Stomach (tissue), 9 donors: ENCODE data around the gene USP6. TPM values are rescaled to one million over a fixed set of nuclear protein-coding genes. Genes with fewer than 3 reads are reported as not detected.
"Not testable (repeated sequence)": the region's sequence is repeated elsewhere in the genome, so short reads cannot be mapped to it uniquely, and the experiment has no call there.

Source experiments
- DNase-seq, 2 donors: peaks; one replicate each; pipeline versions ENCODE4 v3.0.0 to v3.0.0-alpha.2; 2013 to 2019
- H3K27ac ChIP-seq, 5 donors: fragments of 200-600 bp in 4 of 5; sonication (generic) in 4 of 5; one replicate each; pipeline ENCODE4 v1.5.1; 2013 to 2019; ENCODE audit warnings: mild to moderate bottlenecking in 1 of 5, moderate library complexity in 1 of 5
- H3K27me3 ChIP-seq, 3 donors: fragments of 200-600 bp; sonication (generic); one replicate each; pipeline ENCODE4 v1.5.1; 2017 to 2019; ENCODE audit warnings: mixed run types in 1 of 3
- H3K36me3 ChIP-seq, 4 donors: fragments of 200-600 bp; sonication (generic); 1 replicate in 3 of 4; 2 replicates in 1 of 4; pipeline ENCODE4 v1.5.1; 2016 to 2019
- H3K4me1 ChIP-seq, 4 donors: fragments of 200-600 bp; sonication (generic); one replicate each; pipeline ENCODE4 v1.5.1; 2016 to 2019
- H3K4me3 ChIP-seq, 4 donors: fragments of 200-600 bp; sonication (generic) in 3 of 4; one replicate each; pipeline ENCODE4 v1.5.1; 2016 to 2019; ENCODE audit warnings: mild to moderate bottlenecking in 1 of 4
- H3K9me3 ChIP-seq, 4 donors: fragments of 200-600 bp; sonication (generic); one replicate each; pipeline ENCODE4 v1.5.1; 2016 to 2019
- EP300 ChIP-seq: sonication (generic); formaldehyde crosslinking; IDR thresholded peaks from one replicate; pipeline ENCODE4 v1.6.1; 2017; ENCODE audit warnings: antibody characterized with exemption
- POLR2A ChIP-seq, 4 donors: fragments of 450-650 bp; IDR thresholded peaks; one replicate each; pipeline ENCODE4 v1.6.1; 2016; ENCODE audit warnings: antibody characterized with exemption in 4 of 4, control low read depth in 2 of 4, mild to moderate bottlenecking in 1 of 4, moderate library complexity in 1 of 4
- POLR2AphosphoS5 ChIP-seq, 3 donors: sonication (generic); formaldehyde crosslinking; IDR thresholded peaks; one replicate each; pipeline ENCODE4 v1.6.1; 2016; ENCODE audit warnings: antibody characterized with exemption in 3 of 3
- WGBS, 5 donors: extraction: QIAGEN DNeasy Blood & Tissue Kit in 3 of 5; methylation state at CpG; one replicate each; pipeline versions ENCODE4 v1.1.5 to v1.1.7; 2013 to 2018; 5-methylcytosine and 5-hydroxymethylcytosine counted together
- intact Hi-C: fragments of 100-400 bp; cut with DNase I; formaldehyde crosslinking; loops from one replicate; pipeline ENCODE4 v1.15.1; 2023; ENCODE audit warnings: low total_unique reads
- polyA plus RNA-seq, 3 donors: library from polyadenylated mRNA; stranded (reverse); fragments of 200-250 nt; gene quantifications; one replicate each; pipeline ENCODE4 v1.2.3, GENCODE V29; 2013
- total RNA-seq, 5 donors: library from RNA; depleted of rRNA; stranded (reverse); fragments of >200 nt; gene quantifications; one replicate each; pipeline versions ENCODE4 v1.1.0 to v1.2.3, GENCODE V29; 2014 to 2016
- TF ChIP-seq, protein P1 (sequence below), 7 experiments: fragments of 450-650 bp in 4 of 7; fragments of 200-600 bp in 3 of 7; sonication (generic) in 3 of 7; IDR thresholded peaks; one replicate each; pipeline ENCODE4 v1.5.1; 2016 to 2019; ENCODE audit warnings: antibody characterized with exemption in 7 of 7, control low read depth in 2 of 7, mild to moderate bottlenecking in 1 of 7
- donor health status: healthy with polysubstance abuse.
- donor health status: Bipolar disorder and iron deficiency.
- donor health status: healthy.

USP6 gene
- total and polyA plus RNA-seq, 8 donors = 0.05 to 0.45 (median 0.18) TPM; not detected in 5

DNA sequence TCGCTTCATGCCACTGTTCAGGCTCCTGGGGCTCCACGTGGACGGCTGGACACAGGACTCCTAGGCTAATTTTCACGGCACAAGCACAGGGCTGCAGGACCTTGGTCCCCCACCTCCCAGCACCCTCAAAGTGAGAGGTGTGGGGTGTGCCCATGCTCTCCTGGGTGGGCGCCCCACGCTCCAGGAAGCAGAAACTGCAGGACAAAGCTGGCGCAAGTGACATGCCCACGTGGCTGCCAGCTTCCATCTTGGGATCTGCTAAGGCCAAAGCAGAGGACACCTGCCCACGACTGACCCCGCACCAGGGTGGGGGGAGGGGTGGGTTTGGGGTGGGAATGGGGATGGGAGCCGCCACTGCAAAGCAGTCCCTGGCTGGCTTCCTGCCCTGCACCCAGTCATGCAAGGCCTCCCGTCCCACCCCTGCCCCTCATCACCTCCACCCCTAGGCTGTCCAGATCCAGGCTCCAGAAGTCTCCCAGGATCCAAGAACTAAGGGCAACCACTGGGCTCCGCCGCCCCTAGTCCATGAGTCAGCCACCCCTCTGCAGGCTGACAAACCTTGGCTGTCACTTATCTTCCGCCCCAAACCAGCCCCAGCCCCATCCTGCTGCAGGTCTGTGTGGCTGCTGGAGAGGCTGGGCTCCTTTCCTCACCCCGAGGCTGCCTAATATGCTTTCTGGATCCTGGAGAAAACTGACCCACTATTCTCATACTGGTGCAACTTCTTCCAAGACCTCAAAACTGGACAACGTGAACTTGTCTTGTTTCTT lies 11.1 kb downstream of the USP6 start:
- DNase-seq = no peak
- Histone ChIP-seq H3K27me3 (peaks cover 4 to 54% (median 17%) of the 10 kb centered on the region in 3 donors), H3K9me3 (no peaks in the 10 kb centered on the region), H3K36me3 (no peaks in the 10 kb centered on the region), H3K4me3 (no peak overlapping the region), H3K4me1 (peaks cover 10 to 15% (median 13%) of the 10 kb centered on the region in 4 donors), H3K27ac (no peak overlapping the region)
- no peak for TF ChIP-seq EP300
- TF ChIP-seq POLR2AphosphoS5 (IDR thresholded peaks at IDR 0.05) = no peak
- TF ChIP-seq, protein P1, sequence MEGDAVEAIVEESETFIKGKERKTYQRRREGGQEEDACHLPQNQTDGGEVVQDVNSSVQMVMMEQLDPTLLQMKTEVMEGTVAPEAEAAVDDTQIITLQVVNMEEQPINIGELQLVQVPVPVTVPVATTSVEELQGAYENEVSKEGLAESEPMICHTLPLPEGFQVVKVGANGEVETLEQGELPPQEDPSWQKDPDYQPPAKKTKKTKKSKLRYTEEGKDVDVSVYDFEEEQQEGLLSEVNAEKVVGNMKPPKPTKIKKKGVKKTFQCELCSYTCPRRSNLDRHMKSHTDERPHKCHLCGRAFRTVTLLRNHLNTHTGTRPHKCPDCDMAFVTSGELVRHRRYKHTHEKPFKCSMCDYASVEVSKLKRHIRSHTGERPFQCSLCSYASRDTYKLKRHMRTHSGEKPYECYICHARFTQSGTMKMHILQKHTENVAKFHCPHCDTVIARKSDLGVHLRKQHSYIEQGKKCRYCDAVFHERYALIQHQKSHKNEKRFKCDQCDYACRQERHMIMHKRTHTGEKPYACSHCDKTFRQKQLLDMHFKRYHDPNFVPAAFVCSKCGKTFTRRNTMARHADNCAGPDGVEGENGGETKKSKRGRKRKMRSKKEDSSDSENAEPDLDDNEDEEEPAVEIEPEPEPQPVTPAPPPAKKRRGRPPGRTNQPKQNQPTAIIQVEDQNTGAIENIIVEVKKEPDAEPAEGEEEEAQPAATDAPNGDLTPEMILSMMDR (IDR thresholded peaks at IDR 0.05) = no peak
- TF ChIP-seq POLR2A (IDR thresholded peaks at IDR 0.05) = no peak
- intact Hi-C loops = no loop called here
- 78 to 87% (median 82%) methylated on average over 13 to 17 of the region's 17 CpGs for WGBS, 5 donors

DNA sequence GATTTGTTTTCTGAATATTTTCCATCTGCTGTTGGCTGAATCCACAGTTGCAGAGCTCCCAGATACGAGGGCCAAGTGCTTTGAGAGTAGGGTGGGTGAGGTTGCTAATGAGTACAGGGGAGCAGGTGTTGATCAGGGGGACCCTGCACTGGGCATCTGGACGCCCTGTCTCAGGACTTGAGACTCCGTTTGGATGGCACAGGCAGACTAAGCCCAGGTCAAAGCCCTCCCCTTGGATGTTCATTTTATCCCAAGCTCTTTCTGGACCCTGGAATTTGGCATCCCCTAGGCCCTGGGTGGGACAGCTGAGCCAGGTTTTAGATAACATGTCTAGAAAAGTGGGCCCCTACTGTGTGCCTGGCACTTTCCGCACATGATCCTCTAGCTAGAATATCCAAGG lies 12.1 kb downstream of the USP6 start:
- no peak overlapping the region for H3K27ac ChIP-seq
- 68 to 80% (median 73%) methylated on average over 4 of the region's 4 CpGs for WGBS, 5 donors
- no peaks in the 10 kb centered on the region for H3K9me3 ChIP-seq
- intact Hi-C loops = no loop called here
- no peak for DNase-seq
- TF ChIP-seq, protein P1 (IDR thresholded peaks at IDR 0.05) = no peak
- no peak for TF ChIP-seq EP300
- H3K4me1 ChIP-seq = peaks cover 3 to 6% (median 5%) of the 10 kb centered on the region in 4 donors
- H3K27me3 ChIP-seq = peaks cover 4 to 47% (median 9%) of the 10 kb centered on the region in 3 donors
- H3K4me3 ChIP-seq = no peak overlapping the region
- H3K36me3 ChIP-seq = no peaks in the 10 kb centered on the region

DNA sequence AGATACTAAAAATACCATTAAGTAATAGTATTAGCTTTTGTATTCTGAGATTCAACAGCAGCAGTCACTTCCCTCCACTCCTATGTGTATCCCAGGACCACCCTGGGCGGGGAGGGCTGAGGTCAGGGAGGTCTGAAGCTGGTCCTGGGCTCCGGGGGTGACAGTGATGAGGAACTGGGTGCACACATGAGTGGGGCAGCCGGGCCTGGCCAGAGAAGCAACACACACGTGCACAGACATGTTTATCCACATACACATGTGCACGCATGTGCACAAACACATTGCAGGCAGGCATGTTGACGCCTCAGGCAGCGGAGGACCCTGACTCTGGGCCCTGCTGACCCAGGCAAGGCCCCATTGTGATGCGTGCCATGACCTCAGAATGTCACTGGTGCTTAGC lies 12.6 kb downstream of the USP6 start:
- 72 to 80% (median 77%) methylated on average over 8 of the region's 8 CpGs for WGBS, 5 donors
- intact Hi-C loops = not testable (repeated sequence)

DNA sequence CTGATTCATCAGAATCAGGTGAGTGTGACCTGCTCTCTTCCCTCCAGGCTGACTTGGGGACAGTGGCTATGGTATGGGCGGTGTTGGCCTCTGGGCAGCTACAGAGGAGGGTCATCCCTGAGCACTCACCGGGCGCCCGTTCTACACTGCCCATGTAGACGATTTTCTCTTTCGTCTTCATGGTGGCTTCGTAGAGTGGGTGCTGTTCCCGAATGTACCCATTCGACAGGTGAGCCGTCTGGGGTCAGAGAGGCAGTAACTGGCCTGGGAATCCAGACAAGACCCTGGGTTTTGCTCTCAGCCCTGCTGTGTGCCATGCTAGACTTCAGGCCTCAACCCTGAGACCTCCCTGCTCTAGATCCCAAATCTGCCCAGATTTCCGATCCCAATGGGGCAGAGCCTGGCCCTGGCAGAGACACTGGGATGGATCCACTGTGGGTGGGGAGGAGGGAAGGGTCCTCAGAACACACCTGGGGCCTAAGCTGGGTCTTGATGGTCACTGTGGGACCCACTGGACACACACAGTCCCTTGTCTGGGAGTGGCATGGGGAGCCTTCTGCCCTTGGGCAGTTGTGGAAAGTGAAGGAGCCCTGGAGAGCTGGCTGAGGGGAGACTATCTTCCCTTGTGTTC lies 13.2 kb downstream of the USP6 start:
- H3K4me3 ChIP-seq = no peak overlapping the region
- WGBS, 5 donors = 82 to 93% (median 89%) methylated on average over 6 to 11 of the region's 11 CpGs
- no peak overlapping the region for H3K27ac ChIP-seq
- intact Hi-C loops = no loop called here
- no peak for TF ChIP-seq EP300
- no peak for DNase-seq
- H3K36me3 ChIP-seq = no peaks in the 10 kb centered on the region
- H3K27me3 ChIP-seq = peaks cover 0 to 36% (median 3%) of the 10 kb centered on the region in 3 donors
- H3K4me1 ChIP-seq = no peaks in the 10 kb centered on the region
- no peaks in the 10 kb centered on the region for H3K9me3 ChIP-seq

More for the DNA sequence above, 12.6 kb downstream of the USP6 start:
- DNase-seq, H3K27ac ChIP-seq, H3K4me1 ChIP-seq, H3K4me3 ChIP-seq, H3K36me3 ChIP-seq, H3K9me3 ChIP-seq: not testable (repeated sequence)
- H3K27me3 ChIP-seq = peaks cover 2 to 42% (median 5%) of the 10 kb centered on the region in 3 donors

DNA sequence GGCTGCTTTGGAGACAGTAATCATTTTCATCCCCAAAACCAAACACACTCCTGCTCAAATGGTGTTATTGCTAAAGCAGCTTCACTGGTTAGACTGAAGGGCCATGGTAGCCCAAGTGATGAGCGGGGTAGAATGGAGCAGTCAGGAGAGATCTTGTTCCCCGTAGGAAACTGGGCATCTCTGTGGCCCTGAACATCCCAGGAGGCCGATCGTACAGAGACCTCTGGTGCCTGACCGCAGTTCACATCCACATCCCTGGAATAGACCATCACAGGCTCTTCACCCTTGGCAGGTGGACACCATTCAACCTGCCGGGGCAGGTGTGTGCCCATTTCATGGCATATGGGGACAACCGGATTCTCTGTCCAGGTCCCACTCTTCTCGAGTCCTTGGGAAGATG lies 13.9 kb downstream of the USP6 start:
- H3K36me3 ChIP-seq, H3K27ac ChIP-seq, H3K9me3 ChIP-seq, intact Hi-C loops, H3K4me1 ChIP-seq, H3K4me3 ChIP-seq, DNase-seq: not testable (repeated sequence)
- 87 to 94% (median 89%) methylated on average over 8 of the region's 8 CpGs for WGBS, 5 donors
- peaks cover 0 to 28% (median 3%) of the 10 kb centered on the region in 3 donors for H3K27me3 ChIP-seq

DNA sequence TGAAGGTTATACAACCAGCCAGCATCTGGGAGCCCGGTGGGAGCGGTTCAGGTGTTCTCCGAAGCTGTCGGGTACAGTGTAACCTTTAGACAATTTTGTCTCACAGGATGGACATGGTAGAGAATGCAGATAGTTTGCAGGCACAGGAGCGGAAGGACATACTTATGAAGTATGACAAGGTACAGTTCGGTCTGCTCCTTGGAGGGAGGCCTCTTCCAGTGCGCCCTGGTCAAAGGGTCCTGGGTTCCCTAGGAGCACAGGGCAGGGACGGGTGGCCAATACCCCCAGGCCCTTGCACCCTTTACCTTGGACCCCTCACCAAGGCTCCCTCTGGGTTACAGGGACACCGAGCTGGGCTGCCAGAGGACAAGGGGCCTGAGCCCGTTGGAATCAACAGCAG lies 14.4 kb downstream of the USP6 start:
- WGBS, 5 donors = 84 to 92% (median 89%) methylated on average over 10 of the region's 10 CpGs
- H3K9me3 ChIP-seq, intact Hi-C loops, H3K36me3 ChIP-seq, H3K4me3 ChIP-seq, DNase-seq, H3K27ac ChIP-seq, H3K4me1 ChIP-seq: not testable (repeated sequence)
- H3K27me3 ChIP-seq = peaks cover 0 to 26% (median 3%) of the 10 kb centered on the region in 3 donors

DNA sequence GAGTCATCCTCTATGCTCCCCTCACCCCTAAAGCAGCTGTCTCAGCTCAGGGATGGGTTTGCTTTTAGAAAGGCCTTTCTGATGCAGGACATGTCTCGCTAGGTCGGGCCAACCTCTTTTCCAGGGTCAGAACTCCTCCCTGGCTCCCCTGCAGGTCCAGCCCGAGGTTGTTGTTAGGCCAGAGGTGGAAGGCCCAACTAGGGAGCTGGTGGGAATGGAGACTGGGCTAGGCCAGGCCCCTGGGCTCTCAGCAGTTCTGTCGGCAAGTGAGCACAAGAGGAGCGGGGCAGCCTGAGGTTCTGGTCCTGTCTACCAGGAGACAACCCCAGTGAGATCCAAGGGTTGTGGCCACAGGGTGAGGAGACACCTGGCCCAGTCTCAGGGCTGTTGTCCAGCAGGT lies 14.9 kb downstream of the USP6 start:
- intact Hi-C loops = not testable (repeated sequence)
- DNase-seq = peak in 1 of 2 donors; percentile 5
- WGBS, 5 donors = 72 to 89% (median 81%) methylated on average over 2 to 5 of the region's 5 CpGs

More for the DNA sequence above, 14.9 kb downstream of the USP6 start:
- not testable (repeated sequence) for H3K27ac ChIP-seq, H3K36me3 ChIP-seq, H3K9me3 ChIP-seq, H3K4me3 ChIP-seq, H3K4me1 ChIP-seq
- peaks cover 0 to 26% (median 2%) of the 10 kb centered on the region in 3 donors for H3K27me3 ChIP-seq
